OCI-LY7 (cell line): ENCODE measurements around the gene DDX55. TPM values are rescaled to one million over a fixed set of nuclear protein-coding genes. Genes with fewer than 3 reads are reported as not detected.

Experiments
- BruUV-seq: library from RNA; stranded (reverse); fragments of 400-500 nt; replicated peaks from 2 replicates; lab custom pipeline; 2021; lab: Mats Ljungman, UMichigan
- CTCF ChIA-PET: fragments of 300-600 bp; sonication (Branson Sonifier 250); formaldehyde crosslinking; loops from one replicate; lab custom pipeline; 2022; ENCODE audit warnings: antibody characterized with exemption; ENCODE audit not compliant: unreplicated experiment; lab: Charles Lee
- POLR2A ChIA-PET: fragments of 300-600 bp; sonication (Branson Sonifier 250); formaldehyde crosslinking; loops from one replicate; lab custom pipeline; 2022; ENCODE audit warnings: antibody characterized with exemption; lab: Charles Lee
- DNase-seq: peaks from one replicate; pipeline ENCODE4 v3.0.0-alpha.2; 2015; ENCODE audit warnings: low spot score
- H2AFZ ChIP-seq: fragments of 200-600 bp; sonication (generic), shearing (Covaris generic); 2 replicates; pipeline ENCODE4 v1.6.1; 2014; ENCODE audit warnings: mild to moderate bottlenecking, antibody characterized with exemption, low read length, moderate library complexity
- H3K27ac ChIP-seq: fragments of 200-600 bp; sonication (generic); 2 replicates; pipeline ENCODE4 v1.5.1; 2014; ENCODE audit warnings: mixed run types, low read depth, mild to moderate bottlenecking, moderate library complexity, low read length, inconsistent platforms; ENCODE audit not compliant: poor library complexity, severe bottlenecking
- H3K36me3 ChIP-seq: fragments of 200-600 bp; sonication (generic); 2 replicates; pipeline ENCODE4 v1.6.1; 2014; ENCODE audit warnings: mild to moderate bottlenecking, antibody characterized with exemption, low read length, moderate library complexity, mixed read lengths; ENCODE audit not compliant: insufficient read depth
- H3K4me1 ChIP-seq: fragments of 200-600 bp; sonication (generic); 2 replicates; pipeline ENCODE4 v1.5.1; 2014; ENCODE audit warnings: mild to moderate bottlenecking, low read length; ENCODE audit not compliant: insufficient read depth, poor library complexity, severe bottlenecking
- H3K4me2 ChIP-seq: fragments of 200-600 bp; sonication (generic); 2 replicates; pipeline ENCODE4 v1.6.1; 2014; ENCODE audit warnings: mild to moderate bottlenecking, low read length
- H3K4me3 ChIP-seq: fragments of 200-600 bp; sonication (generic); 2 replicates; pipeline ENCODE4 v1.5.1; 2014; ENCODE audit warnings: mild to moderate bottlenecking, low read depth, low read length; ENCODE audit not compliant: poor library complexity, severe bottlenecking
- H3K79me2 ChIP-seq: fragments of 200-600 bp; sonication (generic); 2 replicates; pipeline ENCODE4 v1.6.1; 2016; ENCODE audit warnings: low read depth, mild to moderate bottlenecking, low read length, moderate library complexity, mixed read lengths; ENCODE audit not compliant: insufficient read depth
- H3K9me2 ChIP-seq: fragments of 200-600 bp; sonication (generic); 2 replicates; pipeline ENCODE4 v1.6.1; 2016; ENCODE audit warnings: mild to moderate bottlenecking, low read length, mixed read lengths; ENCODE audit not compliant: insufficient read depth
- H3K9me3 ChIP-seq: fragments of 200-600 bp; sonication (generic); 2 replicates; pipeline ENCODE4 v1.6.1; 2014; ENCODE audit warnings: mild to moderate bottlenecking, mixed run types, low read length, mixed read lengths
- H4K20me1 ChIP-seq: fragments of 200-600 bp; sonication (generic); 2 replicates; pipeline ENCODE4 v1.6.1; 2014; ENCODE audit warnings: mild to moderate bottlenecking, antibody characterized with exemption, low read length, moderate library complexity, mixed read lengths; ENCODE audit not compliant: insufficient read depth
- EZH2phosphoT487 ChIP-seq: fragments of 200-600 bp; sonication (generic); IDR thresholded peaks from 2 replicates; pipeline ENCODE4 v1.6.1; 2018; ENCODE audit warnings: low read depth, borderline replicate concordance, mild to moderate bottlenecking, mixed run types, antibody characterized with exemption, low read length, moderate library complexity, mixed read lengths
- intact Hi-C: fragments of 100-400 bp; cut with micrococcal nuclease; formaldehyde crosslinking; loops from one replicate; pipeline ENCODE4 v1.10.0; 2022; ENCODE audit not compliant: unreplicated experiment
- total RNA-seq, 2 experiments: library from RNA; depleted of rRNA in 1 of 2; stranded (reverse); fragments of >200 nt in 1 of 2; shearing (Covaris generic) in 1 of 2; gene quantifications; 2 replicates each; pipeline ENCODE4 v1.2.3, GENCODE V29; 2014 to 2022
- TF ChIP-seq, protein P1 (sequence below): fragments of 200-600 bp; sonication (generic); conservative IDR thresholded peaks from 2 replicates; pipeline ENCODE4 v1.5.1; 2014; ENCODE audit warnings: mild to moderate bottlenecking, antibody characterized with exemption, low read length, moderate library complexity, mixed read lengths

Gene DDX55
- total RNA-seq, 2 experiments from 2014 or later: 48.7 to 56.6 TPM

DNA sequence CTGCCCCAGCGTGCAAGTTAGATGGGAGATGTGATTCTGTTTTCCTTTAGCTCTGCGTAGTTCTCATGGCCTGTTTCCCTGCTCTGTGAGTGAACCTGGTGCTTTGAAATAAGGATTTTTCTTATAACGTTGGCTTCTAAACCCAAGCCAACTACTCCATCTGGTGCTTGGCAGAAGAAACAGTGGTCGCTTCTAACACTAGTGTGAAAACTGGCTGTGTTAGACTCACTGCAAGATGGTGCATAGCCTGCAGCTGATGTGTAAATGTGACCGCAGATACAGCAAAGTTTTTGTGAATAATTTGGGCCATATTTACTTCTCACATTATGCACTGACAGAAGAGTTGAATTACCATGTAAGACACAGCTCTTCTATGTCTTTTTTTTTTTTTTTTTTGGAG, 44.0 kb downstream of the DDX55 start:
- Histone ChIP-seq H4K20me1 (no peaks in the 10 kb centered on the region), H3K9me3 (no peaks in the 10 kb centered on the region), H3K4me3 (no peak overlapping the region), H3K36me3 (peaks cover 79% of the 10 kb centered on the region), H3K4me1 (no peaks in the 10 kb centered on the region), H3K4me2 (no peak overlapping the region), H3K27ac (no peak overlapping the region), H2AFZ (no peak overlapping the region), H3K79me2 (no peaks in the 10 kb centered on the region), H3K9me2 (no peaks in the 10 kb centered on the region)
- no peak for DNase-seq
- intact Hi-C loops: no loop called here
- POLR2A ChIA-PET: interaction anchor here (0.6 to 1.8 kb wide), 3 partner anchors 11 to 330 kb away, joined by 3 to 6 read pairs (median 4); no protein-coding TSS in a partner anchor
- no peak for TF ChIP-seq EZH2phosphoT487
- TF ChIP-seq, protein P1, sequence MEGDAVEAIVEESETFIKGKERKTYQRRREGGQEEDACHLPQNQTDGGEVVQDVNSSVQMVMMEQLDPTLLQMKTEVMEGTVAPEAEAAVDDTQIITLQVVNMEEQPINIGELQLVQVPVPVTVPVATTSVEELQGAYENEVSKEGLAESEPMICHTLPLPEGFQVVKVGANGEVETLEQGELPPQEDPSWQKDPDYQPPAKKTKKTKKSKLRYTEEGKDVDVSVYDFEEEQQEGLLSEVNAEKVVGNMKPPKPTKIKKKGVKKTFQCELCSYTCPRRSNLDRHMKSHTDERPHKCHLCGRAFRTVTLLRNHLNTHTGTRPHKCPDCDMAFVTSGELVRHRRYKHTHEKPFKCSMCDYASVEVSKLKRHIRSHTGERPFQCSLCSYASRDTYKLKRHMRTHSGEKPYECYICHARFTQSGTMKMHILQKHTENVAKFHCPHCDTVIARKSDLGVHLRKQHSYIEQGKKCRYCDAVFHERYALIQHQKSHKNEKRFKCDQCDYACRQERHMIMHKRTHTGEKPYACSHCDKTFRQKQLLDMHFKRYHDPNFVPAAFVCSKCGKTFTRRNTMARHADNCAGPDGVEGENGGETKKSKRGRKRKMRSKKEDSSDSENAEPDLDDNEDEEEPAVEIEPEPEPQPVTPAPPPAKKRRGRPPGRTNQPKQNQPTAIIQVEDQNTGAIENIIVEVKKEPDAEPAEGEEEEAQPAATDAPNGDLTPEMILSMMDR: no peak
- no TSS peak for BruUV-seq
- CTCF ChIA-PET: interaction anchor here (0.6 kb wide), 1 partner anchor 25 kb away, joined by 3 read pairs; the partner anchor contains the start of gene TCTN2

DNA sequence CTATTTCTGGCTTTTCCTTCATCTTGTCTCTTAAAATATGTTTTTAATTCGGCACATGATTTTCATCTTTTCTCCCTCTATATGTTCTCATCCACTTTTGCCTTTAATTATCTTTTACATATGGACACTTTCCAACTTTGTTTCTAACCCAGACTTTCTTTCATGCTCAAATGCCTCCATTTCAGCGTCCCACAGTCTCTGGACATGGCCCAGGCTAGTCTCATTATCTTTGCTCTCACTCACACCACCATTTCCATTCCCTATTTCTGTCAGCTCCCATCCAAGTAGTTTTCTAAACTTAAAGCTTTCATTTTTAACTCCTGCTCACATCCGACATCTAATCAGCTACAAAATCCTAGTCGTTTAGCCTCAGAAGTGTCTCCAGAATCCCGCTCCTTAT, 46.5 kb downstream of the DDX55 start:
- CTCF ChIA-PET: no interaction called here
- BruUV-seq: no TSS peak
- intact Hi-C loops: no loop called here

DNA sequence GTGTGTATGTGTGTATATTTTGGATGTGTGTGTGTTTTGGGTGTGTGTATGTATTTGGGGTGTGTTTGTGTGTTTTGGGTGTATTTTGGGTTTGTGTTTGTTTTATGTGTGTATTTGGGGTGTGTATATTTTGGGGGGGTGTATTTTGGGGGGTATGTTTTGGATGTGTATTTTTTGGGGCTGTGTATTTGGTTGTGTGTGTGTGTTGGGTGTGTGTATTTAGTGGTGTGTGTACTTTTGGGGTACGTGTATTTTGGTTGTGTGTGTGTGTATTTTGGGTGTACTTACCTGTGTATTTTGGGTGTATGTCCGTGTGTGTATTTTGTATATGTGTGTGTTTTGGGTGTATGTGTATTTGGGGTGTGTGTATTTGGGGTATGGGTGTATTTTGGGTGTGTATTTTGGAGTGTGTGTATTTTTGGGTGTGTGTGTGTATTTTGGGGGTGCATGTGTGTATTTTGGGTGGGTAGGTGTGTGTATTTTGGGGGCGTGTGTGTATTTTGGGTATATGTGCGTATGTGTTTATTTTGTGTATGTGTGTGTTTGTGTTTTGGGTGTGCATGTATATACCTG, 52.3 kb downstream of the DDX55 start:
- H3K4me1 ChIP-seq: peaks cover 18% of the 10 kb centered on the region
- peaks cover 92% of the 10 kb centered on the region for H3K36me3 ChIP-seq
- CTCF ChIA-PET: no interaction called here
- no peak for DNase-seq
- no peaks in the 10 kb centered on the region for H3K9me3 ChIP-seq
- H3K4me3 ChIP-seq: no peak overlapping the region
- no peak overlapping the region for H3K4me2 ChIP-seq
- H4K20me1 ChIP-seq: no peaks in the 10 kb centered on the region
- TF ChIP-seq, protein P1: no peak
- TF ChIP-seq EZH2phosphoT487: no peak
- H3K27ac ChIP-seq: no peak overlapping the region
- BruUV-seq: no TSS peak
- intact Hi-C loops: no loop called here
- H3K79me2 ChIP-seq: no peaks in the 10 kb centered on the region
- POLR2A ChIA-PET: no interaction called here
- no peak overlapping the region for H2AFZ ChIP-seq
- no peaks in the 10 kb centered on the region for H3K9me2 ChIP-seq

More for the DNA sequence above, 46.5 kb downstream of the DDX55 start:
- H3K4me1 ChIP-seq: no peaks in the 10 kb centered on the region
- H4K20me1 ChIP-seq: no peaks in the 10 kb centered on the region
- peaks cover 92% of the 10 kb centered on the region for H3K36me3 ChIP-seq
- no peak overlapping the region for H2AFZ ChIP-seq
- POLR2A ChIA-PET: no interaction called here
- no peak overlapping the region for H3K4me3 ChIP-seq
- no peak overlapping the region for H3K27ac ChIP-seq
- H3K4me2 ChIP-seq: no peak overlapping the region
- TF ChIP-seq, protein P1: no peak
- TF ChIP-seq EZH2phosphoT487: no peak
- no peak for DNase-seq
- no peaks in the 10 kb centered on the region for H3K79me2 ChIP-seq
- no peaks in the 10 kb centered on the region for H3K9me2 ChIP-seq
- no peaks in the 10 kb centered on the region for H3K9me3 ChIP-seq
